EH (cell line): ENCODE measurements around the gene GNB1.

Experiments
- DNase-seq: peaks from one replicate; pipeline ENCODE4 v3.0.0-alpha.2; 2015; ENCODE audit warnings: low read depth

Gene GNB1

DNA sequence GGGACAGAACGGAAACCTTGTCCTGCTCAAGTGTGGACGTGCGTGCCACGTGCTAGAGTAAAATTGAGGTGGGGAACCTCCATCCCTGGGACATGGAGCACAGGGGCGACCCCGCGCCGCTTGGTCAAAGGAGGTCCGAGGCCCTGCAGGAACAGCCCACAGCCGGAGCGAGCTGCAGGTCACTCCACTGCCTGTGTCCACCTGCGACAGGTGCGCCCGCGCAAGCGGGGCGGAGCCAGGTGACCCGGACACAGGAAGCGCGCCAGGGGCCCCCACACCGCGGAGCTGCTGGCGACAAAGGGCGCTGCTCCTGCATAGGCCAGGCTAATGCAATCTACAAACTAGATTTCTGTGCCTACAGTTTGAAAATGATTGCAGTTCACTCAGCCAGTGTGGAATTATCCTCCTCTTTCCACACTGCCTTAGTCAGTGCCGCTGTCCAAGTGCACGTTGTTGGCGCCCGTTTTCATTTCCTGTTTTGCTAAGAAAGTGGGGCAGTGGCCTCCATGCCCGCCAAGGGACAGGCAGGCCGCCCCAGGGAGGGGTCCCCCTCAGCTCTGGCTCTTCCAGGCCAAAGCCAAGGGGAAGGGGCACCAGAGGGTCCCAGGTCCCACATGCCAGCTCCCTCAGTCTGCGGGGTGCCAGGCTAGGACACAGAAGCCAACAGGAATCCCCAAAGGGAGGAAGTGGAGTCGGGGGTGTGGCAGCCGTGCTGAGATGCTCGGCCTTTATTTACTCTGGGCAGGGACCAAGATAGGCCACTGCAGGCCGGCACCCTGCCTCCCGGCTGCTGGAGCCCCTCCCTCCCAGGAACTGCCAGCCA, 108.3 kb downstream of the GNB1 start:
- peak; percentile 79 for DNase-seq

- DNase-seq = no peak
These were observed 109.4 kb downstream of the GNB1 start for GRCh38 chr1:1781526-1781903.

DNA sequence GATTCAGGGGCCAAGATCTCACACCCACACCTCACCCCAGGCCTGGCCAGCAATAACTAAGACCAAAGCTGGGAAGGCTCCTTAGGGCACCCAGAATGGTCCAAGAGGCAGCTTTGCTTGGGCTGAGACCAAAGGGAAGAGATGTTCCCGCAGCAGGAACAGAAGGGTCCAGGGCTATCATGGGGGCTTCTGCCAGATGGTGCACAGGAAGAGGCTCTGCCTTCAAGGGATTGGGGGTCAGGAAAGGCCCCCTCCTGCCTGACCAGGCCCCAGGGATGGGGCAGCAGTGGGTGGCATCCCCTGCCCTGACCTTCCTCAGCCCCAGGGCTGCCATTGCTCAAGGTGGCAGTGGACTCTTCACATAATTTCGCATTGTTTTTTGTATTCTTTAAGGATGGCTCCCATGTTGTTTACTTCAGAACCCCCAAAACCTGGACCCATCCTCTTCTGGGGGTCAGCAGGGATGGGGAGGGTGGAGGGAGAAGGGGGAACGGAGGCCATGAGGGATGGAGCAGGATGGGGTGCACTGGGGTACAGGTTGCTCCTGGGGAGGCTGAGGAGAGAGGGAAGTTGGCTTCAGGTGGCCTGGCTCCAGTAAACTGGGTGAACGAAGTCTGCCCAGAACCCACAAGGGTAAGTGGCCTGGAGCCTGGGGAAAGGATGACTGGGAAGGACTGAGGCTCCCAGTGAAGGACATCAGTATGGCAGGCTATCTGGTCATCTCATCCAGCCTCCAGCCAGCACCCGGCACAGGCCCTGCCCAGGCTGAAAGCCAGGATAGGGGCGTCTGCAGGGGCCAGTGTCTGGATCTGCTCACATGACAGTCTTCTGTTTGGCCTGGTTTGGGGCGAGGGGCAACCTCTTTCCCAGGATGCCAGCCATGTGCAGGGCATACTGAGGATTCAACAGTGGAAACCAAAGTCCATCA, 110.0 kb downstream of the GNB1 start:
- no peak for DNase-seq

- DNase-seq = peak; percentile 60
These were observed 110.9 kb downstream of the GNB1 start for GRCh38 chr1:1779691-1780597.

DNA sequence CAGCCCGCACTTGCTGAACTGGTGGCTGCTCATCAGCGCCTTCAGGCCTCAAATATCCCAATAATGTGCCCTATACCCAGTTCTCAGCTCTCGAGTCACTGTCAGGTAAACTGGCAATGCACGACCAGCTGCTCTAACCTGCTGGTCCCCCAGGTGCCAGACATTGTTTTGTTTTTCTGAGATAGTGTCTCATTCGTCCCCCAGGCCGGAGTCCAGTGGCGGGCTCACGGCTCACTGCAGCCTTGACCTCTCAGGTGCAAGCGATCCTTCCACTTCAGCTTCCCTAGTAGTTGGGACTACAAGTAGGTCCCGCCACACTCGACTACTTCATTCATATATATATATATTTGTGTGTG, 111.6 kb downstream of the GNB1 start:
- DNase-seq = no peak

GRCh38 chr1:1778663-1779319, 112.1 kb downstream of the GNB1 start:
- peak; percentile 35 for DNase-seq

- peak; percentile 67 for DNase-seq
These were observed 112.8 kb downstream of the GNB1 start, which contains the start of gene NADK for GRCh38 chr1:1777950-1778662. Gene NADK (minus strand): TSS chr1:1778470. CDS start chr1:1765406, 13,064 bp downstream.

DNA sequence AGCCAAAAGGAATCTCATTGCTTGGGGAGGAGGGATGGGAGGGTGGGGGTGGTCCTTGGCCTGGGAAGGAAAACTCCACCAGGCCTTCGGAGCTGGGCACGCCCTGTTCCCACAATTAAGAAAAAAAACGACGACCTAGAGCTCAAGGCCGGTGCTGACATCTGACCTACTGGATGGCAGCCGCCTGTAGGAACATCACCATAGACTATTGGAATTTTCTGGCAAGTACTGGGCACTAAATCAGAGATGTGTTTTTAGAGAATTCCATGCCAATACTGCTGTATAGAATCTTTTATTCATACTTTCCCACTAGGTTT, 113.3 kb downstream of the GNB1 start:
- DNase-seq = peak; percentile 45

GRCh38 chr1:1776672-1777582, 114.0 kb downstream of the GNB1 start:
- no peak for DNase-seq

DNA sequence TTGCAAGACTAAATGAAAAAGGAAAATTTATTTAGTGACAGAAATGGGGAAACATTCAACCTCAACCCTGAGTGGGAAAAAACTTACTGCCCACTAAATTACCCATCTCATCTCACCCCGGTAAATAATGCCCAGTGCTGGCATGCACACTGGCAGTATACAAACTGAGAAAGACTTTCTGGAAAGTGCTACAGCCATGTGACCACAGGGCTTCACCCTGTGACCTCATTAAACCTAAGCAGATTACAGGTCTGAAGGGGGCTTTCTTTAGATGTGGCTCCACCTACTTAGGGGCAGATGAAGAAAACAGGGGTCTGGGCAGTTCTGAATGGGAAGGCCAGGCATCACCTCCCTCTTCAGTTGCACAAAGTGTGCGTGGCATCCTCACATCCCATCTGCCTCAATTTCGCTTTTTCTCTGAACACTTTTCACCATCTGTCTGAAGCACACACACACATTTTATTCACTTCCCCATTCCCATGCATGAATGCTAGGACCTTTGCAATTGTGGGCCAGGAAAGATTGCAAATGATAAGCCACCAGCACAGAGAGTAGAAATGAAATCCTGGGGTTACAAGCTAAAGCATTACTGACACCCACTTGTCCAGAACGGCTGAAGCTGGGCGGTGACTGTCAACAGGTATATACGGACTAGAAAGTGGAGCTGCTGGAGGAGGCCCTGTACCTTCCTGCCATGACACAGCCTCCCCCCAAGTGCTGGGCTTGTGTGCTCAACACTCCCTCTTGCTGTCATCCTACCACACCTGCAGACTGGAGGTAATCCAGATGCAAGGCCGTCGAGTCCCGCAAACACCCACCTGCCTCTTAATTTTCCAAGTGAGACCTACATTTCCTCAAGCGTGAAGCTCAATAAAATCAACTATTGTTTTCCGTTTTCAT, 115.3 kb downstream of the GNB1 start:
- no peak for DNase-seq

DNA sequence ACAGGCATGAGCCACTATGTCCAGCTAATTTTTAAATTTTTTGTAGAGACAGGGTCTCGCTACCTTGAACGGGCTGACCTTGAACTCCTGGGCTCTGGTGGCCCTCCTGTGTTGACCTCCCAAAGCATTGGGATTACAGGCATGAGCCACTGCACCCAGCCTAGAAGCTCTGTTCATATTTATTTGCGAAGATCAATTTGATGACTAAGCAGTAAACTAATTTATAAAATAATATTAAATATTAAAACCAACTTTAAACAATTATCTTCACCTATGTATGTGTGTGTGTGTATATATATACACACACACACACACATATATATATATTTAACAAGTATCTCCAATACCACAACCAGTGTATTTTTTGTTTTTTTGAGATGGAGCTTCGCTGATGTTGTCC, 117.0 kb downstream of the GNB1 start:
- no peak for DNase-seq

GRCh38 chr1:1771096-1771495, 119.8 kb downstream of the GNB1 start:
- DNase-seq = no peak

DNA sequence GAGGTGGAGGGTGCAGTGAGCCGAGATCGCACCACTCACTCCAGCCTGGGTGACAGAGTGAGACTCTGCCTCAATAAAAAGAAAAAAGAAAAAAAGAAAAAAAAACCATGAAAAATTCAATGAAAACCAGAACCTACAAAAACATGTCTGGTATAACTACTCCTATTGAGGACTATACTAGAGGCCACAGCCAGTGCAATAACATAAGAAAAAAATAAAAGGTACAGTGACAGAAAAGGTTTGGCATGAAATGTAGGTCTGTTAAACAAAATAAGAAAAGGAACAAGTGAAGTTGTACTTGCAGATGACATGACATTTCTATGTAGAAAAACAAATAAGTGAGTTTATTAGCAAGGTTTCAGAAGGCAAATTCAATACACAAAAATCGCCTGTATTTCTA, 120.8 kb downstream of the GNB1 start:
- no peak for DNase-seq

GRCh38 chr1:1768249-1768992, 122.5 kb downstream of the GNB1 start:
- DNase-seq = no peak

GRCh38 chr1:1764876-1765470, 125.9 kb downstream of the GNB1 start:
- DNase-seq = no peak

- peak; percentile 83 for DNase-seq
These were observed 126.9 kb downstream of the GNB1 start for GRCh38 chr1:1763657-1764621.
